ENCODE results near the gene MRTFB. TPM values are rescaled to one million over a fixed set of nuclear protein-coding genes. Genes with fewer than 3 reads are reported as not detected.

MRTFB gene
- total and polyA plus RNA-seq, 12 donors: 5.5 to 77.7 (median 44.3) TPM

GRCh38 chr16:14148569-14148968 lies 77.5 kb downstream of the MRTFB start:
- Histone ChIP-seq H3K9me3 (replicated peaks in 1 of 3) (no peaks in the 10 kb centered on the region), H3K36me3 (replicated peaks in 1 of 2) (no peaks in the 10 kb centered on the region), H3K27me3 (no peaks in the 10 kb centered on the region), H3K4me3 (no peak overlapping the region), H3K4me1 (replicated peaks in 1 of 2) (peaks cover 19 to 23% of the 10 kb centered on the region in 2 donors), H3K27ac (no peak overlapping the region)
- WGBS, 4 donors: 89 to 95% (median 92%) methylated on average over 8 of the region's 8 CpGs
- no peak for TF ChIP-seq POLR2A (IDR thresholded peaks at IDR 0.05)
- TF ChIP-seq, protein P1, sequence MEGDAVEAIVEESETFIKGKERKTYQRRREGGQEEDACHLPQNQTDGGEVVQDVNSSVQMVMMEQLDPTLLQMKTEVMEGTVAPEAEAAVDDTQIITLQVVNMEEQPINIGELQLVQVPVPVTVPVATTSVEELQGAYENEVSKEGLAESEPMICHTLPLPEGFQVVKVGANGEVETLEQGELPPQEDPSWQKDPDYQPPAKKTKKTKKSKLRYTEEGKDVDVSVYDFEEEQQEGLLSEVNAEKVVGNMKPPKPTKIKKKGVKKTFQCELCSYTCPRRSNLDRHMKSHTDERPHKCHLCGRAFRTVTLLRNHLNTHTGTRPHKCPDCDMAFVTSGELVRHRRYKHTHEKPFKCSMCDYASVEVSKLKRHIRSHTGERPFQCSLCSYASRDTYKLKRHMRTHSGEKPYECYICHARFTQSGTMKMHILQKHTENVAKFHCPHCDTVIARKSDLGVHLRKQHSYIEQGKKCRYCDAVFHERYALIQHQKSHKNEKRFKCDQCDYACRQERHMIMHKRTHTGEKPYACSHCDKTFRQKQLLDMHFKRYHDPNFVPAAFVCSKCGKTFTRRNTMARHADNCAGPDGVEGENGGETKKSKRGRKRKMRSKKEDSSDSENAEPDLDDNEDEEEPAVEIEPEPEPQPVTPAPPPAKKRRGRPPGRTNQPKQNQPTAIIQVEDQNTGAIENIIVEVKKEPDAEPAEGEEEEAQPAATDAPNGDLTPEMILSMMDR (IDR thresholded peaks at IDR 0.05): no peak
- intact Hi-C loops (cut with DNase I): no loop called here
- no peak for DNase-seq

- Histone ChIP-seq H3K9me3 (replicated peaks in 1 of 3) (no peaks in the 10 kb centered on the region), H3K4me3 (no peak overlapping the region), H3K4me1 (replicated peaks in 1 of 2) (peaks cover 19 to 23% of the 10 kb centered on the region in 2 donors), H3K27ac (no peak overlapping the region), H3K27me3 (no peaks in the 10 kb centered on the region), H3K36me3 (replicated peaks in 1 of 2) (no peaks in the 10 kb centered on the region)
- no peak for TF ChIP-seq POLR2A (IDR thresholded peaks at IDR 0.05)
- TF ChIP-seq, protein P1 (IDR thresholded peaks at IDR 0.05): no peak
- DNase-seq: no peak
- 96 to 97% (median 97%) methylated on average over 5 of the region's 5 CpGs for WGBS, 4 donors
- intact Hi-C loops (cut with DNase I): no loop called here
Measured at GRCh38 chr16:14150796-14151195, 79.7 kb downstream of the MRTFB start.

GRCh38 chr16:14151256-14152030 lies 80.3 kb downstream of the MRTFB start:
- Histone ChIP-seq H3K9me3 (replicated peaks in 1 of 3) (no peaks in the 10 kb centered on the region), H3K4me3 (no peak overlapping the region), H3K27ac (peak overlapping the region in 2 of 5 donors; percentile 20 to 27), H3K4me1 (replicated peaks in 1 of 2) (peaks cover 18 to 23% of the 10 kb centered on the region in 2 donors), H3K27me3 (no peaks in the 10 kb centered on the region), H3K36me3 (replicated peaks in 1 of 2) (no peaks in the 10 kb centered on the region)
- 53 to 65% (median 59%) methylated on average over 2 of the region's 2 CpGs for WGBS, 4 donors
- intact Hi-C loops (cut with DNase I): no loop called here
- TF ChIP-seq, protein P1 (IDR thresholded peaks at IDR 0.05): no peak
- no peak for TF ChIP-seq POLR2A (IDR thresholded peaks at IDR 0.05)
- DNase-seq: no peak

GRCh38 chr16:14155572-14156190 lies 84.6 kb downstream of the MRTFB start:
- Histone ChIP-seq H3K4me3 (no peak overlapping the region), H3K27me3 (no peaks in the 10 kb centered on the region), H3K27ac (peak overlapping the region in 1 of 5 donors; percentile 31), H3K36me3 (replicated peaks in 1 of 2) (no peaks in the 10 kb centered on the region), H3K4me1 (replicated peaks in 1 of 2) (peaks cover 13 to 16% of the 10 kb centered on the region in 2 donors), H3K9me3 (replicated peaks in 1 of 3) (no peaks in the 10 kb centered on the region)
- no peak for DNase-seq
- 39 to 53% (median 48%) methylated on average over 4 of the region's 4 CpGs for WGBS, 4 donors
- TF ChIP-seq, protein P1 (IDR thresholded peaks at IDR 0.05): no peak
- no peak for TF ChIP-seq POLR2A (IDR thresholded peaks at IDR 0.05)
- intact Hi-C loops (cut with DNase I): no loop called here
